GM23338 (cell line): Measurements from ENCODE around the gene C1QA. TPM values are rescaled to one million over a fixed set of nuclear protein-coding genes. Genes with fewer than 3 reads are reported as not detected.

ENCODE experiments used
- ATAC-seq: fragments of 200-7000 bp; cut with Tn5 transposase; 3 replicates; pipeline ENCODE4 v1.9.1; 2020
- DNase-seq: peaks from one replicate; pipeline ENCODE4 v3.0.0-alpha.2; 2015; ENCODE audit warnings: low spot score
- H2AFZ ChIP-seq: fragments of 200-600 bp; sonication (generic); 2 replicates; pipeline ENCODE4 v1.8.0; 2016; ENCODE audit warnings: antibody characterized with exemption, mild to moderate bottlenecking, moderate library complexity
- H3F3A ChIP-seq: fragments of 200-600 bp; sonication (generic); replicated peaks from 2 replicates; pipeline ENCODE4 v1.8.0; 2017; ENCODE audit warnings: antibody characterized with exemption, mixed run types, low read depth
- H3K27ac ChIP-seq: fragments of 200-600 bp; sonication (generic); 2 replicates; pipeline ENCODE4 v1.6.1; 2016; ENCODE audit warnings: low read depth
- H3K27me3 ChIP-seq: fragments of 200-600 bp; sonication (generic); 2 replicates; pipeline ENCODE4 v1.8.0; 2016; ENCODE audit warnings: mild to moderate bottlenecking, mixed run types, moderate library complexity; ENCODE audit not compliant: insufficient read depth
- H3K36me3 ChIP-seq: fragments of 200-600 bp; sonication (generic); 2 replicates; pipeline ENCODE4 v1.8.0; 2016; ENCODE audit warnings: mild to moderate bottlenecking; ENCODE audit not compliant: insufficient read depth
- H3K4me1 ChIP-seq: fragments of 200-600 bp; sonication (generic); 2 replicates; pipeline ENCODE4 v1.8.0; 2016; ENCODE audit warnings: mild to moderate bottlenecking, moderate library complexity; ENCODE audit not compliant: insufficient read depth
- H3K4me2 ChIP-seq: fragments of 200-600 bp; sonication (generic); 2 replicates; pipeline ENCODE4 v1.7.1; 2017; ENCODE audit warnings: mixed run types
- H3K4me3 ChIP-seq: fragments of 200-600 bp; sonication (generic); 2 replicates; pipeline ENCODE4 v1.6.1; 2016; ENCODE audit warnings: mixed run types
- H3K79me2 ChIP-seq: fragments of 200-600 bp; sonication (generic); replicated peaks from 2 replicates; pipeline ENCODE4 v1.8.0; 2017; ENCODE audit warnings: mild to moderate bottlenecking; ENCODE audit not compliant: insufficient read depth
- H3K9me2 ChIP-seq: fragments of 200-600 bp; sonication (generic); 2 replicates; pipeline ENCODE4 v1.8.0; 2017; ENCODE audit not compliant: insufficient read depth
- H4K20me1 ChIP-seq: fragments of 200-600 bp; sonication (generic); replicated peaks from 2 replicates; pipeline ENCODE4 v1.8.0; 2017; ENCODE audit warnings: mild to moderate bottlenecking; ENCODE audit not compliant: insufficient read depth
- H3K27ac Mint-ChIP-seq: 2 replicates; pipeline ENCODE4 v1.8.0; 2020; ENCODE audit warnings: inconsistent platforms, mild to moderate bottlenecking, moderate library complexity, mixed read lengths
- H3K27me3 Mint-ChIP-seq: 3 replicates; pipeline ENCODE4 v1.8.0; 2022; ENCODE audit warnings: low read depth, mild to moderate bottlenecking, moderate library complexity, mixed read lengths, inconsistent platforms; ENCODE audit not compliant: insufficient read depth, poor library complexity
- H3K36me3 Mint-ChIP-seq: 3 replicates; pipeline ENCODE4 v1.8.0; 2021; ENCODE audit warnings: low read depth, mild to moderate bottlenecking, inconsistent platforms, moderate library complexity, mixed read lengths
- H3K4me1 Mint-ChIP-seq: 3 replicates; pipeline ENCODE4 v1.8.0; 2020; ENCODE audit warnings: mild to moderate bottlenecking, inconsistent platforms, mixed read lengths
- H3K4me3 Mint-ChIP-seq: 3 replicates; pipeline ENCODE4 v1.8.0; 2021; ENCODE audit warnings: moderate library complexity, mild to moderate bottlenecking, inconsistent platforms, mixed read lengths
- H3K9me3 Mint-ChIP-seq: 3 replicates; pipeline ENCODE4 v1.8.0; 2020; ENCODE audit warnings: moderate library complexity, mild to moderate bottlenecking, inconsistent platforms, mixed read lengths
- CREB1 ChIP-seq: fragments of 250-450 bp; sonication (Bioruptor Pico); IDR thresholded peaks from 2 replicates; pipeline ENCODE4 v1.5.0; 2020; ENCODE audit warnings: low read depth, mild to moderate bottlenecking, moderate library complexity
- EZH2 ChIP-seq: fragments of 200-600 bp; sonication (generic); IDR thresholded peaks from one replicate; pipeline ENCODE4 v1.8.0; 2017; ENCODE audit warnings: antibody characterized with exemption, mild to moderate bottlenecking, low read depth; ENCODE audit not compliant: unreplicated experiment
- EZH2phosphoT487 ChIP-seq: fragments of 200-600 bp; sonication (generic); IDR thresholded peaks from one replicate; pipeline ENCODE4 v1.8.1; 2018; ENCODE audit warnings: antibody characterized with exemption; ENCODE audit not compliant: unreplicated experiment
- JUNB ChIP-seq: IDR thresholded peaks from one replicate; pipeline ENCODE4 v1.6.1; 2016; ENCODE audit warnings: antibody characterized with exemption; ENCODE audit not compliant: unreplicated experiment
- POLR2AphosphoS5 ChIP-seq: IDR thresholded peaks from 2 replicates; pipeline ENCODE4 v1.6.1; 2016; ENCODE audit warnings: antibody characterized with exemption, low read depth
- REST ChIP-seq: IDR thresholded peaks from one replicate; pipeline ENCODE4 v1.6.1; 2018; ENCODE audit warnings: antibody characterized with exemption; ENCODE audit not compliant: unreplicated experiment
- STAT1 ChIP-seq: IDR thresholded peaks from one replicate; pipeline ENCODE4 v1.6.1; 2016; ENCODE audit warnings: antibody characterized with exemption; ENCODE audit not compliant: unreplicated experiment
- ZNF114 ChIP-seq: fragments of 250-450 bp; sonication (Bioruptor Pico); IDR thresholded peaks from 2 replicates; pipeline ENCODE4 v1.5.0; 2020; ENCODE audit warnings: mild to moderate bottlenecking, moderate library complexity
- ZNF331 ChIP-seq: fragments of 250-450 bp; sonication (Bioruptor Pico); IDR thresholded peaks from 2 replicates; pipeline ENCODE4 v1.5.0; 2020; ENCODE audit warnings: low read depth, mild to moderate bottlenecking, moderate library complexity
- ZNF462 ChIP-seq: fragments of 250-450 bp; sonication (Bioruptor Pico); IDR thresholded peaks from 2 replicates; pipeline ENCODE4 v1.5.0; 2020; ENCODE audit warnings: mild to moderate bottlenecking, moderate library complexity
- polyA plus RNA-seq: library from polyadenylated mRNA; unstranded; fragments of >200 nt; fragmentation: Nextera tagmentation; extraction: Ambion mirVana; gene quantifications from 2 replicates; pipeline ENCODE4 v1.2.1, GENCODE V29; 2016
- total RNA-seq: library from RNA; depleted of rRNA; stranded (reverse); fragments of >200 nt; shearing (Covaris generic); gene quantifications from 2 replicates; pipeline ENCODE4 v1.2.3, GENCODE V29; 2014

C1QA gene
- total and polyA plus RNA-seq, 2 experiments from 2014 or later = not detected

DNA sequence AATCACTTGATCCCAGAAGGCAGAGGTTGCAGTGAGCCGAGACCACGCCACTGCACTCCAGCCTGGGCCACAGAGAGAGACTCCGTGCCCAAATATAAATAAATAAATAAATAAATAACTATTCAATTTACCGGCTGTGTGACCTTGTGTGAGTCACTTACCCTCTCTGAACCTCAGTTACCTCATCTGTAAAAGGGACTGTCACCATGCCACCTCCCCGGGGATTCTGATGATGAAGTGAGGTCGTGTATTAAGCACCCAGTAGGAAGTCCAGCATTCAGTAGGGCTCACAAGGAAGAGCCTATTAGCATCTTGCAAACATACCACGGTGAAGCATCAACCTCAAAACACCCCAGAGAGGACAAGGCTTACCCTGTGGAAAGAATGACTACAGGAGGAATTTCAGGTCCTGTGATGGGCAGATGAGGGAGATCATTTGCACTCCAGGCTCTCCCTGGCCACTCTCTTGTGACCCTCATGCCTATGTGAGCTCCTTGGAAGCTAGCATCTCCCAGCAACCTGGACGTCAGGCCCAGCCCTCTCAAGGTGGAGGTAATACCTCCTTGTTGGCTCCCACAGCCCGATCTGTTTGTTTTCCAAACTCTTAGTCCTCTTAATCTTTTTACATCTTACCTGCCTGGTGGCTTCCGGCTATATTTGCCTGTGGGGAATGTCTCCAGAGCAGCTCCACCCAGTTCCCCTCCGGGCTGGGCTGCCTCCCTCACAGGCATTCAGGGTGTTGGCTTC, 7.6 kb upstream of the C1QA start:
- ATAC-seq = peak; percentile 8; the same call in 2 of the 3 replicates

GRCh38 chr1:22629886-22630285, 6.5 kb upstream of the C1QA start:
- Mint-ChIP-seq H3K4me3 (peak overlapping the region; percentile 38; the same call in 2 of the 3 replicates), H3K36me3 (no peaks in the 10 kb centered on the region), H3K4me1 (peaks cover 42% of the 10 kb centered on the region), H3K27ac (peak overlapping the region; percentile 76; the same call in 1 of the 2 replicates), H3K27me3 (peaks cover 14% of the 10 kb centered on the region), H3K9me3 (no peaks in the 10 kb centered on the region)
- H3K36me3 ChIP-seq = no peaks in the 10 kb centered on the region
- H3K4me2 ChIP-seq = peak overlapping the region; percentile 73
- no peaks in the 10 kb centered on the region; the same call in 1 of the 2 replicates for H4K20me1 ChIP-seq
- H3K27me3 ChIP-seq = no peaks in the 10 kb centered on the region
- H3K4me1 ChIP-seq = peaks cover 43% of the 10 kb centered on the region
- no peak overlapping the region for H3K4me3 ChIP-seq
- ATAC-seq (peak; percentile 35), DNase-seq (peak; percentile 58)
- no peaks in the 10 kb centered on the region for H3K79me2 ChIP-seq
- peak overlapping the region; percentile 61 for H2AFZ ChIP-seq
- H3F3A ChIP-seq = no peaks in the 10 kb centered on the region
- 0 out of 2 replicates have a peak overlapping the region, but pooled peaks have one; percentile 29 for H3K27ac ChIP-seq
- H3K9me2 ChIP-seq = no peaks in the 10 kb centered on the region
- TF ChIP-seq REST (no peak), CREB1 (CRISPR knock-in tag) (no peak), ZNF331 (no peak), JUNB (no peak), STAT1 (no peak), POLR2AphosphoS5 (no peak), ZNF462 (CRISPR knock-in tag) (no peak), ZNF114 (CRISPR knock-in tag) (no peak), EZH2 (no peak)

More for the DNA sequence above, 7.6 kb upstream of the C1QA start:
- no peaks in the 10 kb centered on the region for H3K9me3 Mint-ChIP-seq
- H3K36me3 Mint-ChIP-seq = no peaks in the 10 kb centered on the region
- 0 out of 2 replicates have a peak overlapping the region, but pooled peaks have one; percentile 7 for H3K4me3 ChIP-seq
- H3K27me3 Mint-ChIP-seq = peaks cover 16% of the 10 kb centered on the region
- peak overlapping the region; percentile 61 for H2AFZ ChIP-seq
- peak; percentile 28 for DNase-seq
- peaks cover 43% of the 10 kb centered on the region for H3K4me1 ChIP-seq
- H3F3A ChIP-seq = no peaks in the 10 kb centered on the region
- H3K27ac ChIP-seq = 0 out of 2 replicates have a peak overlapping the region, but pooled peaks have one; percentile 29
- peaks cover 42% of the 10 kb centered on the region for H3K4me1 Mint-ChIP-seq
- H3K36me3 ChIP-seq = no peaks in the 10 kb centered on the region
- no peaks in the 10 kb centered on the region for H3K79me2 ChIP-seq
- H3K27me3 ChIP-seq = no peaks in the 10 kb centered on the region
- H3K4me3 Mint-ChIP-seq = no peak overlapping the region
- no peaks in the 10 kb centered on the region; the same call in 1 of the 2 replicates for H4K20me1 ChIP-seq
- TF ChIP-seq EZH2phosphoT487 (no peak), EZH2 (no peak)
- H3K27ac Mint-ChIP-seq = no peak overlapping the region
- H3K4me2 ChIP-seq = peak overlapping the region; percentile 73
- H3K9me2 ChIP-seq = no peaks in the 10 kb centered on the region
